SK-N-MC (cell line): ENCODE measurements around the gene KRTAP12-2.
A peak's percentile ranks its signal among the peaks of the same experiment; 100 is the strongest.
"Not testable (repeated sequence)": the region's sequence is repeated elsewhere in the genome, so short reads cannot be mapped to it uniquely, and the experiment has no call there.

Source experiments
- DNase-seq: peaks from one replicate; pipeline ENCODE4 v3.0.0-alpha.2; 2011; ENCODE audit warnings: low read depth, low spot score
- H3K27ac ChIP-seq: fragments of 200-600 bp; sonication (generic); 2 replicates; pipeline ENCODE4 v1.5.1; 2016; ENCODE audit warnings: mixed run types
- H3K36me3 ChIP-seq: fragments of 200-600 bp; sonication (generic); 2 replicates; pipeline ENCODE4 v1.6.1; 2017; ENCODE audit warnings: antibody characterized with exemption, low read length, mixed read lengths; ENCODE audit not compliant: insufficient read depth
- H3K4me3 ChIP-seq: fragments of 200-600 bp; sonication (generic); 2 replicates; pipeline ENCODE4 v1.5.1; 2016
- H3K9ac ChIP-seq: fragments of 200-600 bp; sonication (generic); 2 replicates; pipeline ENCODE4 v1.8.0; 2017; ENCODE audit warnings: mixed run types, mixed read lengths; ENCODE audit not compliant: insufficient read length
- H3K9me3 ChIP-seq: fragments of 200-600 bp; sonication (generic); 2 replicates; pipeline ENCODE4 v1.6.1; 2017; ENCODE audit warnings: low read depth, mild to moderate bottlenecking, antibody characterized with exemption, low read length, moderate library complexity, mixed read lengths
- EZH2 ChIP-seq: fragments of 200-600 bp; sonication (generic); IDR thresholded peaks from one replicate; pipeline ENCODE4 v1.6.1; 2017; ENCODE audit warnings: antibody characterized with exemption
- FOXP2 ChIP-seq: optimal IDR thresholded peaks from 2 replicates; pipeline ENCODE3; 2011; ENCODE audit warnings: mild to moderate bottlenecking, moderate library complexity; ENCODE audit not compliant: insufficient read depth; ENCODE audit errors: extremely low read length, control extremely low read depth
- POLR2AphosphoS5 ChIP-seq: IDR thresholded peaks from 2 replicates; pipeline ENCODE4 v1.6.1; 2012; ENCODE audit warnings: mild to moderate bottlenecking, low read depth, low read length, borderline replicate concordance

KRTAP12-2 gene

GRCh38 chr21:44697811-44698734, 31.3 kb upstream of the KRTAP12-2 start:
- H3K4me3 ChIP-seq: no peak overlapping the region
- peaks cover 12% of the 10 kb centered on the region for H3K36me3 ChIP-seq
- H3K9me3 ChIP-seq: peaks cover 6% of the 10 kb centered on the region; the same call in 1 of the 2 replicates
- H3K27ac ChIP-seq: no peak overlapping the region
- H3K9ac ChIP-seq: no peak overlapping the region
- DNase-seq: no peak
- TF ChIP-seq POLR2AphosphoS5: no peak
- no peak for TF ChIP-seq EZH2
- TF ChIP-seq FOXP2: no peak

- not testable (repeated sequence) for H3K9me3 ChIP-seq, DNase-seq, H3K27ac ChIP-seq, H3K9ac ChIP-seq, H3K4me3 ChIP-seq
- H3K36me3 ChIP-seq: peaks cover 20% of the 10 kb centered on the region
Observed at GRCh38 chr21:44697172-44697810, 30.6 kb upstream of the KRTAP12-2 start, which contains the start of gene KRTAP10-12. Gene KRTAP10-12, plus strand, starts transcription at chr21:44697172. Its CDS starts 30 bp downstream, at chr21:44697202.

DNA sequence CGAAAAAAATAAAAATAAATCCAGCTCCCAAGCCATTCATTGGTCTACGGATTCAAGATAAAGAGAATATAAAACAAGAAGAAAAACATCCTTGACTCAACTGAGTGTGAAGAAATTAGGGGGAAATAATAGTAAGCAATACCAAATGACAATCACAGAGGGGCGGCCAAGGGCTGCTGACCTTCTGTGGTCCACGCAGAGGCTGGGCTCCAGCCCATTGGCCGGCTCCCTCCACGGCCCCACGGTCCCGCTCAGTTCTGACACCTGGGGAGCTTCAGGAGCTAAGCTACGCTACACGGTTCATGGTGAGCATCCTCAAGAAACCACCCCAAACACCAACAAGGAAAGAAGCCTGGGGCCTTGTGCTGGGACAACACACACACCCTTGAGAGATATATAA, 29.8 kb upstream of the KRTAP12-2 start:
- Histone ChIP-seq H3K9me3 (peaks cover 10% of the 10 kb centered on the region; the same call in 1 of the 2 replicates), H3K27ac (no peak overlapping the region), H3K36me3 (peaks cover 26% of the 10 kb centered on the region), H3K9ac (no peak overlapping the region), H3K4me3 (no peak overlapping the region)
- no peak for DNase-seq
- TF ChIP-seq POLR2AphosphoS5 (no peak), FOXP2 (no peak), EZH2 (no peak)

- no peak for DNase-seq
- no peak for TF ChIP-seq POLR2AphosphoS5
- no peak for TF ChIP-seq EZH2
- TF ChIP-seq FOXP2: no peak
- Histone ChIP-seq H3K9me3 (peaks cover 10% of the 10 kb centered on the region; the same call in 1 of the 2 replicates), H3K36me3 (peaks cover 26% of the 10 kb centered on the region), H3K4me3 (no peak overlapping the region), H3K9ac (no peak overlapping the region), H3K27ac (no peak overlapping the region)
Observed at GRCh38 chr21:44695641-44696040, 28.9 kb upstream of the KRTAP12-2 start.

DNA sequence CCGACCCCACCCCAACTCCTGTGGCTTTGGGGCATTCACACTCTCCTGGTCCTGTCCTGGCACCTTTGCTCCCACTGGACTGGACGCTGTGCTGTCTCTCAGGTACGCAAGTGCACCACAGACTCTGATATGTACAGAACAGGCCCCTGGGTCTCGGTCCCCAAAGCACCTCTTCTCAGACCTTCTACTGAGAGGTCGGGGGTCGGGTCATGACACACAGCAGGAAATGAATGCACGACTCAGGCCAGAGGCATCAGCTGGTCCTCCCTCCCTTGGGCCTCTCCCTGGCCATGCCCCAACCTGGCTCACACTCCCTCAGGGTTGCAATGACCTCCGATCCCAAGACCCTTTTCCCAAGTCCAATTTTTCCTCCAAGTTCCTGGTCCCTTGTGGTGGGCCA, 28.5 kb upstream of the KRTAP12-2 start:
- Histone ChIP-seq H3K36me3 (peaks cover 26% of the 10 kb centered on the region), H3K27ac (no peak overlapping the region), H3K9me3 (peaks cover 10% of the 10 kb centered on the region; the same call in 1 of the 2 replicates), H3K4me3 (no peak overlapping the region), H3K9ac (no peak overlapping the region)
- no peak for DNase-seq
- TF ChIP-seq EZH2: no peak

DNA sequence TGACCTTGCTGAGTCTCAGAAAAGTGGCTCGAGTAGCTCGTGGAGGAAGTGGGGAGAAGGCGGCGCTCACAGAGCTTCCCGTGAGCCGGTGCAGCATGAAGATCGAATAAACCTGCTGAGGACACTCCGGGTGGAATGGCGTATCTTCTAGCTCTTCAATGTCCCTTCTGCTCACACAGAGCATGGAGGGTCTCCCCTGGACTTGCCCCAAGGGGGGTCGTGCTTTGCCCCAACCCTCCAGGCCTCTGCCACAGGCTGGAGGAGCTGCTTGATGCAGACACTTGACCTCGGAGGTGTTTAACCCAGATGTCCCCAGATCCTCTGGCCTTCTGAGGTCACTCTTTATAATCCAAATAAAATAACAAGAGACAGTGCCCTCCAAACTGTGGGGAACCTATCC, 28.0 kb upstream of the KRTAP12-2 start:
- H3K27ac ChIP-seq: no peak overlapping the region
- H3K4me3 ChIP-seq: no peak overlapping the region
- H3K9me3 ChIP-seq: peaks cover 10% of the 10 kb centered on the region; the same call in 1 of the 2 replicates
- no peak for DNase-seq
- H3K9ac ChIP-seq: no peak overlapping the region
- no peak for TF ChIP-seq POLR2AphosphoS5
- no peak for TF ChIP-seq EZH2
- no peak for TF ChIP-seq FOXP2
- peaks cover 26% of the 10 kb centered on the region for H3K36me3 ChIP-seq

- H3K4me3 ChIP-seq: no peak overlapping the region
- H3K36me3 ChIP-seq: peaks cover 26% of the 10 kb centered on the region
- no peak overlapping the region for H3K9ac ChIP-seq
- no peak overlapping the region for H3K27ac ChIP-seq
- DNase-seq: no peak
- TF ChIP-seq EZH2: no peak
- no peak for TF ChIP-seq FOXP2
- TF ChIP-seq POLR2AphosphoS5: no peak
- peaks cover 10% of the 10 kb centered on the region; the same call in 1 of the 2 replicates for H3K9me3 ChIP-seq
Observed at GRCh38 chr21:44692798-44693512, 26.2 kb upstream of the KRTAP12-2 start.

DNA sequence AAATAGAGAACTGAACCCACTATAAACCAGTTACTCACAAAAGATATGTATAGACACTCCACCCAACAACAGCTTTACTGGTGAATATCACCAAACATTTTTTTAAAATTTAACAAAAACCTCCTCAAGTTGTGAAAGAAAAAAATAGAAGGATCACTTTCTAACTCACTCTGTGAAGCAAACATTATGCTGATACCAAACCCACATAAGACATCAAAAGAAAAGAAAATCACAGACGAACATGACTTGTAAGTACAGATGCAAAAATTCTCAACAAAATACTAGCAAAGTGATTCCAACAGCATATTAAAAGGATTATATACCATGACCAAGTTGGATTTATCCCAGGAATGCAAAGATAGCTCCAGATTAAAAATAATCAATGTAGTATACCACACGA, 25.0 kb upstream of the KRTAP12-2 start:
- TF ChIP-seq EZH2 (no peak), POLR2AphosphoS5 (no peak), FOXP2 (no peak)
- Histone ChIP-seq H3K4me3 (no peak overlapping the region), H3K9me3 (peaks cover 10% of the 10 kb centered on the region; the same call in 1 of the 2 replicates), H3K36me3 (peaks cover 32% of the 10 kb centered on the region), H3K27ac (peak overlapping the region; percentile 38), H3K9ac (no peak overlapping the region)
- no peak for DNase-seq

DNA sequence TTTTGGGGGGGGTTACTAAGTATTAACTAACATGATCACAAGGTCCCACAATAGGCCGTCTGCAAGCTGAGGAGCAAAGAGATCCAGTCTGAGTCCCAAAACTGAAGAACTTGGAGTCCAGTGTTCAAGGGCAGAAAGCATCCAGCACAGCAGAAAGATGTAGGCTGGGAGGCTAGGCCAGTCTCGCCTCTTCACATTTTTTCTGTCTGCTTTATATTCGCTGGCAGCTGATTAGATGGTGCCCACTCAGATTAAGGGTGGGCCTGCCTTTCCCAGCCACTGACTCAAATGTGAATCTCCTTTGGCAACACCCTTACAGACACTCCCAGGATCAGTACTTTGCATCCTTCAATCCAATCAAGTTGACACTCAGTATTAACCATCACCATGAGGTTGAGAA, 23.0 kb upstream of the KRTAP12-2 start:
- not testable (repeated sequence) for H3K27ac ChIP-seq, H3K9ac ChIP-seq, DNase-seq, H3K4me3 ChIP-seq, H3K9me3 ChIP-seq
- peaks cover 33% of the 10 kb centered on the region for H3K36me3 ChIP-seq
